AG04450 (cell line): Measurements from ENCODE around the gene TTC31. TPM values are rescaled to one million over a fixed set of nuclear protein-coding genes. Genes with fewer than 3 reads are reported as not detected.
A peak's percentile ranks its signal among the peaks of the same experiment; 100 is the strongest.
"Not testable (repeated sequence)": the region's sequence is repeated elsewhere in the genome, so short reads cannot be mapped to it uniquely, and the experiment has no call there.

Experiments used
- CTCF ChIA-PET: fragments of 300-600, 350-600 bp; formaldehyde crosslinking; extraction: SDS; loops from one replicate; lab custom pipeline; 2022; ENCODE audit warnings: antibody characterized with exemption, inconsistent platforms; lab: Charles Lee
- POLR2A ChIA-PET: fragments of 350-600 bp; formaldehyde crosslinking; extraction: SDS; loops from one replicate; lab custom pipeline; 2021; ENCODE audit warnings: antibody characterized with exemption, inconsistent platforms; lab: Yijun Ruan, JAX
- DNase-seq: peaks from one replicate; pipeline ENCODE4 v3.0.0-alpha.2; 2011; ENCODE audit warnings: low read depth, low spot score
- H3K27ac ChIP-seq: one replicate; pipeline ENCODE4 v1.5.1; 2012; ENCODE audit warnings: low read depth, low read length, control low read depth
- H3K27me3 ChIP-seq: one replicate; pipeline ENCODE4 v1.6.0; 2012; ENCODE audit warnings: low read length; ENCODE audit not compliant: control insufficient read depth, insufficient read depth
- H3K4me3 ChIP-seq: 2 replicates; pipeline ENCODE4 v1.5.1; 2011; ENCODE audit warnings: mild to moderate bottlenecking, low read depth, low read length, control low read depth
- H3K9me3 ChIP-seq: 2 replicates; pipeline ENCODE4 v1.5.1; 2012; ENCODE audit warnings: low read length; ENCODE audit not compliant: control insufficient read depth, insufficient read depth
- polyA plus RNA-seq: library from polyadenylated mRNA; depleted of rRNA; stranded (reverse); fragments of >200 nt; gene quantifications from 2 replicates; pipeline ENCODE4 v1.2.3, GENCODE V29; 2011
- TF ChIP-seq, protein P1 (sequence below): IDR thresholded peaks from 2 replicates; pipeline ENCODE4 v1.5.1; 2011; ENCODE audit warnings: low read depth, low read length, control low read depth, inconsistent platforms

Gene TTC31
- polyA plus RNA-seq, 1 experiment: 16.4 TPM

DNA sequence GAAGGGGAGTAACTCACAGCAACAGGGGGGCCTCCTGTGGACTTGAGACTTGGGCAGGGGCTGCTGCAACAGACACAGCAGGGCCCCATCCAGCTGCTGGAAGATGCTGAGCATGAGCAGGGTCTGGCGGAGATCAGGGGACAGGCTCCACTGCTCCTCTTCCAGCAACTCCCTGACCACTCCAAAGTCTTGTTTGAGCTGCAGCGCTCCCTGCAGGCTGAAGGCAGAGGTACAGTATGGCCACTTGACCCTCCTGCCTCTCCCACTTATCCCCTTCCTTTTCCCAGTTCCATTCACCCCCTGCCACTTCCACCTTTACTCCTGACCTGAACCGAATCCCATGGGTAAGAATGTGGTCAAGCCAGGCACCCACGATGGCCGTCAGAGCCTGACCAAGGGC is 8.0 kb upstream of the TTC31 start:
- H3K9me3 ChIP-seq: no peaks in the 10 kb centered on the region; the same call in 1 of the 2 replicates
- no peaks in the 10 kb centered on the region for H3K27me3 ChIP-seq
- no peak overlapping the region for H3K27ac ChIP-seq
- POLR2A ChIA-PET: no interaction called here
- H3K4me3 ChIP-seq: no peak overlapping the region
- CTCF ChIA-PET: interaction anchor here (1.2 kb wide), 1 partner anchor 110 kb away, joined by 3 read pairs; no protein-coding TSS in a partner anchor
- DNase-seq: no peak
- TF ChIP-seq, protein P1, sequence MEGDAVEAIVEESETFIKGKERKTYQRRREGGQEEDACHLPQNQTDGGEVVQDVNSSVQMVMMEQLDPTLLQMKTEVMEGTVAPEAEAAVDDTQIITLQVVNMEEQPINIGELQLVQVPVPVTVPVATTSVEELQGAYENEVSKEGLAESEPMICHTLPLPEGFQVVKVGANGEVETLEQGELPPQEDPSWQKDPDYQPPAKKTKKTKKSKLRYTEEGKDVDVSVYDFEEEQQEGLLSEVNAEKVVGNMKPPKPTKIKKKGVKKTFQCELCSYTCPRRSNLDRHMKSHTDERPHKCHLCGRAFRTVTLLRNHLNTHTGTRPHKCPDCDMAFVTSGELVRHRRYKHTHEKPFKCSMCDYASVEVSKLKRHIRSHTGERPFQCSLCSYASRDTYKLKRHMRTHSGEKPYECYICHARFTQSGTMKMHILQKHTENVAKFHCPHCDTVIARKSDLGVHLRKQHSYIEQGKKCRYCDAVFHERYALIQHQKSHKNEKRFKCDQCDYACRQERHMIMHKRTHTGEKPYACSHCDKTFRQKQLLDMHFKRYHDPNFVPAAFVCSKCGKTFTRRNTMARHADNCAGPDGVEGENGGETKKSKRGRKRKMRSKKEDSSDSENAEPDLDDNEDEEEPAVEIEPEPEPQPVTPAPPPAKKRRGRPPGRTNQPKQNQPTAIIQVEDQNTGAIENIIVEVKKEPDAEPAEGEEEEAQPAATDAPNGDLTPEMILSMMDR: peak; percentile 17; the same call in 1 of the 2 replicates

- Histone ChIP-seq H3K27ac (peak overlapping the region; percentile 21), H3K4me3 (peak overlapping the region; percentile 99), H3K27me3 (no peaks in the 10 kb centered on the region), H3K9me3 (no peaks in the 10 kb centered on the region; the same call in 1 of the 2 replicates)
- ChIA-PET POLR2A (interaction anchor here (1.1 to 2.8 kb wide), 6 partner anchors 9 to 72 kb away, joined by 3 to 16 read pairs (median 6); partner anchors contain the start of genes AUP1, HTRA2, INO80B and LOXL3), CTCF (interaction anchor here (1.5 to 12.6 kb wide), 3 partner anchors 23 to 106 kb away, joined by 4 to 174 read pairs (median 11); no protein-coding TSS in a partner anchor)
- TF ChIP-seq, protein P1: no peak
- no peak for DNase-seq
Observed at GRCh38 chr2:74481431-74481830, 1.4 kb upstream of the TTC31 start.

GRCh38 chr2:74481961-74482800 is 700 bp upstream of the TTC31 start:
- H3K27me3 ChIP-seq: no peaks in the 10 kb centered on the region
- H3K27ac ChIP-seq: peak overlapping the region; percentile 70
- POLR2A ChIA-PET: interaction anchor here (0.6 to 2.8 kb wide), 9 partner anchors 9 to 281 kb away, joined by 3 to 16 read pairs (median 4); partner anchors contain the start of genes AUP1, HTRA2, INO80B and LOXL3
- no peak for DNase-seq
- no peaks in the 10 kb centered on the region; the same call in 1 of the 2 replicates for H3K9me3 ChIP-seq
- H3K4me3 ChIP-seq: peak overlapping the region; percentile 99
- CTCF ChIA-PET: interaction anchor here (0.6 to 12.6 kb wide), 9 partner anchors 10 to 396 kb away, joined by 3 to 174 read pairs (median 6); partner anchors contain the start of genes AUP1, HTRA2 and MRPL53
- TF ChIP-seq, protein P1: no peak

- DNase-seq, H3K9me3 ChIP-seq, H3K27me3 ChIP-seq, H3K27ac ChIP-seq: not testable (repeated sequence)
- H3K4me3 ChIP-seq: peak overlapping the region; percentile 99
- ChIA-PET POLR2A (interaction anchor here (0.8 to 2.8 kb wide), 4 partner anchors 29 to 100 kb away, joined by 3 to 16 read pairs (median 10); partner anchors contain the start of genes AUP1, HTRA2 and INO80B), CTCF (interaction anchor here (0.7 to 12.6 kb wide), 12 partner anchors 10 to 306 kb away, joined by 3 to 174 read pairs (median 6); partner anchors contain the start of genes AUP1, HTRA2 and MRPL53)
Observed at GRCh38 chr2:74483675-74484164, 839 bp downstream of the TTC31 start.

- no peak for DNase-seq
- TF ChIP-seq, protein P1: no peak
- Histone ChIP-seq H3K27me3 (no peaks in the 10 kb centered on the region), H3K27ac (no peak overlapping the region), H3K9me3 (no peaks in the 10 kb centered on the region; the same call in 1 of the 2 replicates), H3K4me3 (no peak overlapping the region)
- POLR2A ChIA-PET: no interaction called here
- CTCF ChIA-PET: interaction anchor here (12.6 kb wide), 1 partner anchor 101 kb away, joined by 174 read pairs; no protein-coding TSS in a partner anchor
Observed at GRCh38 chr2:74486141-74486540, 3.3 kb downstream of the TTC31 start.
